GM23248 (cell line): Measurements from ENCODE around the gene ZSCAN30.

Experiments
- EZH2 ChIP-seq: fragments of 200-600 bp; sonication (generic); IDR thresholded peaks from 2 replicates; pipeline ENCODE4 v1.6.1; 2018; ENCODE audit warnings: antibody characterized with exemption, mild to moderate bottlenecking; ENCODE audit not compliant: insufficient read depth, poor library complexity, severe bottlenecking
- EZH2phosphoT487 ChIP-seq: fragments of 200-600 bp; sonication (generic); IDR thresholded peaks from 2 replicates; pipeline ENCODE4 v1.6.1; 2018; ENCODE audit warnings: antibody characterized with exemption, moderate library complexity, mild to moderate bottlenecking, low read depth; ENCODE audit not compliant: insufficient read depth

GRCh38 chr18:35334821-35335220 lies 44.8 kb upstream of the ZSCAN30 start:
- no peak for TF ChIP-seq EZH2
- no peak for TF ChIP-seq EZH2phosphoT487
